HFF-Myc (cell line): ENCODE measurements around the gene JARID2.
A peak's percentile ranks its signal among the peaks of the same experiment; 100 is the strongest.

Experiments used
- DNase-seq: peaks from one replicate; pipeline ENCODE4 v3.0.0-alpha.2; 2011; ENCODE audit warnings: low read depth; ENCODE audit errors: extremely low read depth
- H3K4me3 ChIP-seq: replicated peaks from 2 replicates; pipeline ENCODE4 v1.5.1; 2011; ENCODE audit warnings: low read depth, mild to moderate bottlenecking, control low read depth, low read length
- TF ChIP-seq, protein P1 (sequence below): IDR thresholded peaks from 2 replicates; pipeline ENCODE4 v1.5.1; 2012; ENCODE audit warnings: mild to moderate bottlenecking, low read depth, low read length, control low read depth; ENCODE audit errors: missing control alignments

Gene JARID2

DNA sequence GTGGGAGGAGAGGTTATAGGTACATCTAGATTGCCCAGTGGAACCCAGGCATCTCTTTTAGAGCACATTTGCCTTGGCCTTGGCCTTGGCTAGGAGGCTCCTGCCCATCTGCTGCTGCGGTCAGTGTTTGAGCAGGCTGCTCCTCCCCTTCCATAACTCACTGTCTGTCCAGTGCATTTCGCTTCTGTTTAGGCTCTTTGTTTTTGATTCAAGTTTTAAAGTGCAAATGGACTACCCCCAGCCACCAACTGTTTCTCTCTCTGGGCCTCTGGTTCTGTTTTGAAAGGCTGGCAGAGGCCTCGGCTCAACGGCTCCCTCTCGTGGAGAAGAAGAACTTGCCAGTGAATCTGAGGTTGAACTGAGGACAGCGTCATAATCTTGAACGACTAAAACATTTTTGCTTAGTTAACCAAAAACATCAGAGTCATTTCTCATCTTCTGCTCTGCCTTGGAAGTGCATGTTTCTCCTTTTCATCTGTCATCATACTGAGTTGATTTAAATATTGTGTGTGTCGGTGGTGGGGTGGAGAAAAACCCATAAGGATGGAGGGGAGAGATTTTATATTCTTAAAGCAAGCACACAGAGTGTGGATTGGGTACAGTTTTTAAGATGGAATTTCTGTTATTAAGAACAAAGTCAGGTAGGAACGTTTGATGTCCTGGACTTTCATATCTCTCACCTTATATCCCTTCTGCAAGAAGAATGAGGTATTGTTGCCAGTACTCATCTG, 245.6 kb downstream of the JARID2 start:
- DNase-seq, result no peak
- TF ChIP-seq, protein P1, sequence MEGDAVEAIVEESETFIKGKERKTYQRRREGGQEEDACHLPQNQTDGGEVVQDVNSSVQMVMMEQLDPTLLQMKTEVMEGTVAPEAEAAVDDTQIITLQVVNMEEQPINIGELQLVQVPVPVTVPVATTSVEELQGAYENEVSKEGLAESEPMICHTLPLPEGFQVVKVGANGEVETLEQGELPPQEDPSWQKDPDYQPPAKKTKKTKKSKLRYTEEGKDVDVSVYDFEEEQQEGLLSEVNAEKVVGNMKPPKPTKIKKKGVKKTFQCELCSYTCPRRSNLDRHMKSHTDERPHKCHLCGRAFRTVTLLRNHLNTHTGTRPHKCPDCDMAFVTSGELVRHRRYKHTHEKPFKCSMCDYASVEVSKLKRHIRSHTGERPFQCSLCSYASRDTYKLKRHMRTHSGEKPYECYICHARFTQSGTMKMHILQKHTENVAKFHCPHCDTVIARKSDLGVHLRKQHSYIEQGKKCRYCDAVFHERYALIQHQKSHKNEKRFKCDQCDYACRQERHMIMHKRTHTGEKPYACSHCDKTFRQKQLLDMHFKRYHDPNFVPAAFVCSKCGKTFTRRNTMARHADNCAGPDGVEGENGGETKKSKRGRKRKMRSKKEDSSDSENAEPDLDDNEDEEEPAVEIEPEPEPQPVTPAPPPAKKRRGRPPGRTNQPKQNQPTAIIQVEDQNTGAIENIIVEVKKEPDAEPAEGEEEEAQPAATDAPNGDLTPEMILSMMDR, result peak; percentile 98
- no peak overlapping the region for H3K4me3 ChIP-seq

DNA sequence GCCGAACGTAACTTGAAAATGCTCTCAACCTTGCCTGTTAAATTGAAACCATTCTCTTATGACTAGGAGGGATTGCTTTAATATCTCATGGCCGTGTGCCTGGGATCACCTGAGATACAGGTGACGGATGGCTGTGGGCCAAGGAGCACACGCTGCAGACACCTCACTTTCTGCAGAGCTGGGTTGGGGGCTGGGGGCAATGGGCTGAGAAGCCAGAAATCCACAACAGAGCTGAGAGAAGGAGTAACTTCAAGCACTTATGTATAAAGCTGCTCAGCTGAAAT, 246.1 kb downstream of the JARID2 start:
- TF ChIP-seq, protein P1, result no peak
- H3K4me3 ChIP-seq, result no peak overlapping the region
- no peak for DNase-seq

- TF ChIP-seq, protein P1, result no peak
- no peak overlapping the region for H3K4me3 ChIP-seq
- peak; percentile 65 for DNase-seq
Observed at GRCh38 chr6:15493437-15494168, 247.7 kb downstream of the JARID2 start.

DNA sequence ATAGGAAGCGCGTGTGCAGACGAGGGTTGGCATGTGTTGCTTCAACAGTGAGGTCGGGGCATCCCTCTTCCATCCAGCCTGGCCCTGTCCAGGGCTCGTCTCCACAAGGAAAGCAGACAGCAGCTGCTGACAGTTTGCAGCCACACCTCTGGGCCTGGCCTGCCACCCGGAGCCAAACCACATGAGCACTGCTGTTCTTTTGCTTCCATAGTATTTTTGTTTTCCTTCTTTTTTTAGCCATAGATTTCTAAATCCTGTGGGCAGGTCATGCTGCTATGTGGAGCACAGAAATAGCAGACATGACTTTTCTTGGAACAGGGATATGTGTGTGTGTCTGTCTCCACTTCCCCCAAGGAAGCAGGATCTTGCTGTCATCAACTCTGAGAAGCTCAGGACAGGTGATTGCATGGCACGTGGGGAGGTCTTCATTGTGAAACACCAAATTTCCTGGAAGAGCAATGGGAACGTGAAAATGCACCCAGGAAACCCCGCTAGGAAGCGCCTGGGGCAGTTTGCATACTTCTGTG, 249.6 kb downstream of the JARID2 start:
- H3K4me3 ChIP-seq, result no peak overlapping the region
- TF ChIP-seq, protein P1, result no peak
- DNase-seq, result no peak

GRCh38 chr6:15496345-15497131, 250.7 kb downstream of the JARID2 start:
- TF ChIP-seq, protein P1, result no peak
- no peak for DNase-seq
- H3K4me3 ChIP-seq, result no peak overlapping the region

DNA sequence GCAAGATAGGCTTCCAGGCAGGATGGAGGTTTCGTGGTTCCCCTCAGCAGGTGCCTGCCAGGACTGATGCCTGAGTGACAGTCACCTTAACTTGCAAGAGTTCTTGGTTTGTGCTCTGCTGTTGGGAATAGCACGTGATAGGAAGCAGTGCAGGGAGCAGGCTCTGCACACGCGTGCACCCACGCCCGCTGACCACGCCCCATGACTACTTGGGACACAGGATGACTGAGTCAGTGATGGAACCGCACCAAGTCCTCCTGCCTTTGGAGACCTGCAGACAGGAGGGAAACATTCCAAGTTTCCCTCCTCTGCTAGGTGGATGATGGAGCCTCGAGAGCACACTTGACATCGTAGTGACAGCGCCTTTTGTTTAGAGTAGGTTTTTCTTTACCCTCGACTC, 252.8 kb downstream of the JARID2 start:
- no peak for DNase-seq
- H3K4me3 ChIP-seq, result no peak overlapping the region
- TF ChIP-seq, protein P1, result no peak
